A673 (cell line): Measurements from ENCODE around the gene LRRC2. TPM values are rescaled to one million over a fixed set of nuclear protein-coding genes. Genes with fewer than 3 reads are reported as not detected.
"Not testable (repeated sequence)": the region's sequence is repeated elsewhere in the genome, so short reads cannot be mapped to it uniquely, and the experiment has no call there.

Experiments used
- BruUV-seq: library from RNA; stranded (reverse); fragments of 400-500 nt; replicated peaks from 2 replicates; lab custom pipeline; 2021; lab: Mats Ljungman, UMichigan
- CTCF ChIA-PET: fragments of 300-600 bp; sonication (Branson Sonifier 250); formaldehyde crosslinking; loops from one replicate; lab custom pipeline; 2022; ENCODE audit warnings: antibody characterized with exemption; lab: Charles Lee
- POLR2A ChIA-PET: fragments of 300-600 bp; sonication (Branson Sonifier 250); formaldehyde crosslinking; loops from one replicate; lab custom pipeline; 2022; ENCODE audit warnings: antibody characterized with exemption; ENCODE audit not compliant: low non-redundant PET; lab: Charles Lee
- DNase-seq: peaks from one replicate; pipeline ENCODE4 v3.0.0-alpha.2; 2015; ENCODE audit warnings: low spot score
- H3K27ac ChIP-seq: fragments of 200-600 bp; sonication (generic); 2 replicates; pipeline ENCODE4 v1.5.1; 2016; ENCODE audit warnings: mixed run types, low read depth, mild to moderate bottlenecking, mixed read lengths, antibody characterized with exemption, low read length; ENCODE audit not compliant: poor library complexity, severe bottlenecking
- H3K27me3 ChIP-seq: fragments of 200-600 bp; sonication (generic); replicated peaks from 2 replicates; pipeline ENCODE4 v1.6.1; 2017; ENCODE audit warnings: mixed run types, low read depth, mild to moderate bottlenecking, mixed read lengths, antibody characterized with exemption, low read length; ENCODE audit not compliant: insufficient read depth, poor library complexity
- H3K36me3 ChIP-seq: fragments of 200-600 bp; sonication (generic); 2 replicates; pipeline ENCODE4 v1.6.1; 2016; ENCODE audit warnings: mixed run types, mild to moderate bottlenecking, mixed read lengths, antibody characterized with exemption, low read length; ENCODE audit not compliant: insufficient read depth, poor library complexity, severe bottlenecking
- H3K4me1 ChIP-seq: fragments of 200-600 bp; sonication (generic); 2 replicates; pipeline ENCODE4 v1.6.1; 2017; ENCODE audit warnings: mixed run types, mild to moderate bottlenecking, mixed read lengths, antibody characterized with exemption, low read length; ENCODE audit not compliant: insufficient read depth, poor library complexity, severe bottlenecking
- H3K4me3 ChIP-seq: fragments of 200-600 bp; sonication (generic); 2 replicates; pipeline ENCODE4 v1.5.1; 2016; ENCODE audit warnings: low read depth, mixed run types, mild to moderate bottlenecking, mixed read lengths, low read length; ENCODE audit not compliant: poor library complexity, severe bottlenecking
- H3K9me3 ChIP-seq: fragments of 200-600 bp; sonication (generic); 2 replicates; pipeline ENCODE4 v1.6.1; 2016; ENCODE audit warnings: mixed run types, low read depth, mild to moderate bottlenecking, mixed read lengths, antibody characterized with exemption, low read length; ENCODE audit not compliant: poor library complexity, severe bottlenecking
- EZH2 ChIP-seq: fragments of 200-600 bp; sonication (generic); IDR thresholded peaks from 2 replicates; pipeline ENCODE4 v1.6.1; 2017; ENCODE audit warnings: borderline replicate concordance, low read depth, mild to moderate bottlenecking, mixed read lengths, antibody characterized with exemption, low read length; ENCODE audit not compliant: poor library complexity, severe bottlenecking
- intact Hi-C: fragments of 100-400 bp; cut with micrococcal nuclease; formaldehyde crosslinking; loops from one replicate; pipeline ENCODE4 v1.10.0; 2022; ENCODE audit not compliant: unreplicated experiment
- total RNA-seq: library from RNA; stranded (reverse); gene quantifications from 2 replicates; pipeline ENCODE4 v1.2.3, GENCODE V29; 2021
- TF ChIP-seq, protein P1 (sequence below): fragments of 300-800, 200-600 bp; sonication (generic); conservative IDR thresholded peaks from 2 replicates; pipeline ENCODE4 v1.5.1; 2017; ENCODE audit warnings: low read depth, mild to moderate bottlenecking, antibody characterized with exemption, low read length, moderate library complexity, mixed read lengths

LRRC2 gene
- total RNA-seq, 1 experiment from 2014 or later = 0.28 TPM

GRCh38 chr3:46496746-46497555, 69.2 kb downstream of the LRRC2 start:
- no peaks in the 10 kb centered on the region for H3K27me3 ChIP-seq
- no TSS peak for BruUV-seq
- intact Hi-C loops = no loop called here
- CTCF ChIA-PET = no interaction called here
- TF ChIP-seq, protein P1, sequence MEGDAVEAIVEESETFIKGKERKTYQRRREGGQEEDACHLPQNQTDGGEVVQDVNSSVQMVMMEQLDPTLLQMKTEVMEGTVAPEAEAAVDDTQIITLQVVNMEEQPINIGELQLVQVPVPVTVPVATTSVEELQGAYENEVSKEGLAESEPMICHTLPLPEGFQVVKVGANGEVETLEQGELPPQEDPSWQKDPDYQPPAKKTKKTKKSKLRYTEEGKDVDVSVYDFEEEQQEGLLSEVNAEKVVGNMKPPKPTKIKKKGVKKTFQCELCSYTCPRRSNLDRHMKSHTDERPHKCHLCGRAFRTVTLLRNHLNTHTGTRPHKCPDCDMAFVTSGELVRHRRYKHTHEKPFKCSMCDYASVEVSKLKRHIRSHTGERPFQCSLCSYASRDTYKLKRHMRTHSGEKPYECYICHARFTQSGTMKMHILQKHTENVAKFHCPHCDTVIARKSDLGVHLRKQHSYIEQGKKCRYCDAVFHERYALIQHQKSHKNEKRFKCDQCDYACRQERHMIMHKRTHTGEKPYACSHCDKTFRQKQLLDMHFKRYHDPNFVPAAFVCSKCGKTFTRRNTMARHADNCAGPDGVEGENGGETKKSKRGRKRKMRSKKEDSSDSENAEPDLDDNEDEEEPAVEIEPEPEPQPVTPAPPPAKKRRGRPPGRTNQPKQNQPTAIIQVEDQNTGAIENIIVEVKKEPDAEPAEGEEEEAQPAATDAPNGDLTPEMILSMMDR = peak; percentile 43
- no peak for TF ChIP-seq EZH2
- DNase-seq = peak; percentile 8
- POLR2A ChIA-PET = no interaction called here
- no peak overlapping the region for H3K4me3 ChIP-seq
- no peak overlapping the region for H3K27ac ChIP-seq
- H3K9me3 ChIP-seq = no peaks in the 10 kb centered on the region
- no peaks in the 10 kb centered on the region for H3K36me3 ChIP-seq
- H3K4me1 ChIP-seq = no peaks in the 10 kb centered on the region

DNA sequence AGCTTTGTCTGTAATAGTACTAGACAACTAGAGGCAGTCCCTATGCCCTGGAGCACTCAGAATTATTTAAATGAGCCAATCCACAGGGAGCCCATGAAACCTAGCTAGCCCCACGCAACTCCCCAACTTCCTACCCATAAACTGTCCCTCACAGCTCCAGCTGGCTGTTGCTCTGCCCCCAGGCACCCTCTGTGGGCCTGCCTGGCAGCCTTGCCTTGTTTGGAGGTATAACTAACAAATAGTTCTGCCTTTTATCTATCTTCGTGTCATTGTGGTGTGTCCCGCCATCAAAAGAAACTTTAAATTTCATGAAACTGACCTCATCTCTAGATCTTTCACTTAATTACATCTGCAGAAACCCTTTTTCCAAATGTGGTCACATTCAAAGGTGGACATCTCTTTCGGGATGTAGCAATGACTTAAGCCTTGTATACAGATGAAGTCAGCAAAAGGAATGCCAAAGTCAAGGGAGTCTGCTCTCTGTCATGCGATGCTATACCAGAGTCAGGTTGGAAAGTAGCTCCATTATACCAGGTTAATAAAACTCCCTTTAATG, 70.1 kb downstream of the LRRC2 start:
- no peak overlapping the region for H3K27ac ChIP-seq

GRCh38 chr3:46494491-46494890, 71.6 kb downstream of the LRRC2 start:
- H3K27ac ChIP-seq, POLR2A ChIA-PET, BruUV-seq: not testable (repeated sequence)

More for the DNA sequence above, 70.1 kb downstream of the LRRC2 start:
- no peak for TF ChIP-seq EZH2
- TF ChIP-seq, protein P1 = no peak
- CTCF ChIA-PET = no interaction called here
- H3K4me3 ChIP-seq = no peak overlapping the region
- POLR2A ChIA-PET = no interaction called here
- no peaks in the 10 kb centered on the region for H3K4me1 ChIP-seq
- no peaks in the 10 kb centered on the region for H3K36me3 ChIP-seq
- intact Hi-C loops = no loop called here
- no TSS peak for BruUV-seq
- H3K27me3 ChIP-seq = no peaks in the 10 kb centered on the region
- peak; percentile 1 for DNase-seq
- H3K9me3 ChIP-seq = no peaks in the 10 kb centered on the region

More at GRCh38 chr3:46494491-46494890, 71.6 kb downstream of the LRRC2 start:
- H3K4me1 ChIP-seq, H3K9me3 ChIP-seq, H3K27me3 ChIP-seq, CTCF ChIA-PET, DNase-seq, H3K36me3 ChIP-seq, H3K4me3 ChIP-seq, intact Hi-C loops: not testable (repeated sequence)
